ENCODE data around the gene MICALL1.

DNA sequence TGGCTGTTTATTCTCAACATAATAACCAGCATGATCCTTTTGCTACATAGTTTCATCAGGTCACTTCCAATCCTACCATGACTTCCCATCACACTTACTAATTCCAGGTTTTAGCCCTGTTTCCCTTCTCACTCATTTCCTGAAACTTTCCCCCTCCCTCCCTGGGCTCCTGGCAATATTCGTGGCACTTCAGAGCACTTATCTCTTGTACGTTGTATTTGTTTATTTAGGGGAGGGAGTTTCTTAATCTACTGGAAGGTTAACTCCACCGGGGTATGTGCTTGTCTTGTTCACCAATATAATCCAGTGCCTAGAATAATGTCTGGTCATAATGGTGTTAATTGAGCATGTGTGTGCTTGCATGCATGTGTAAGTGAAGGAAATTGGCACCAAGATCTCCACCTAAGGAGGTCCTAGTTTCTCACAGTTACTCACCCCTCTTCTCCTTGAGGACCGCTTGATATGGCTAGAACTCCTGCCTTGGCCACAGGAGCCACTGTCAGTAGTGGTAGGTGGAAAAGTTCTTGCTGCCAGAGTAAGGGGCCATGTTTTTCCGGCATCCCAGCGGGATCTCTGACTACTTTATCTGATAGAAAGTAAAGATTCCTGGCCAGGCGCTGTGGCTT is 45.2 kb upstream of the MICALL1 start:
- no peak for TF ChIP-seq EZH2 (IDR thresholded peaks at IDR 0.05)
- no peak; the same call in 1 of the 2 replicates for TF ChIP-seq POLR2AphosphoS5 (IDR thresholded peaks at IDR 0.05; ENCODE audit: borderline replicate concordance, low read depth, low read length)

All from SK-N-MC (cell line).